ENCODE measurements around the gene PEX5L. TPM values are rescaled to one million over a fixed set of nuclear protein-coding genes. Genes with fewer than 3 reads are reported as not detected.

Gene PEX5L, protein sequence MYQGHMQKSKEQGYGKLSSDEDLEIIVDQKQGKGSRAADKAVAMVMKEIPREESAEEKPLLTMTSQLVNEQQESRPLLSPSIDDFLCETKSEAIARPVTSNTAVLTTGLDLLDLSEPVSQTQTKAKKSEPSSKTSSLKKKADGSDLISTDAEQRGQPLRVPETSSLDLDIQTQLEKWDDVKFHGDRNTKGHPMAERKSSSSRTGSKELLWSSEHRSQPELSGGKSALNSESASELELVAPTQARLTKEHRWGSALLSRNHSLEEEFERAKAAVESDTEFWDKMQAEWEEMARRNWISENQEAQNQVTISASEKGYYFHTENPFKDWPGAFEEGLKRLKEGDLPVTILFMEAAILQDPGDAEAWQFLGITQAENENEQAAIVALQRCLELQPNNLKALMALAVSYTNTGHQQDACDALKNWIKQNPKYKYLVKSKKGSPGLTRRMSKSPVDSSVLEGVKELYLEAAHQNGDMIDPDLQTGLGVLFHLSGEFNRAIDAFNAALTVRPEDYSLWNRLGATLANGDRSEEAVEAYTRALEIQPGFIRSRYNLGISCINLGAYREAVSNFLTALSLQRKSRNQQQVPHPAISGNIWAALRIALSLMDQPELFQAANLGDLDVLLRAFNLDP
- under 1 TPM; 0.12 to 0.78 (median 0.25) TPM for total RNA-seq
- long read RNA-seq, donor 1: 0 reads
- long read RNA-seq, donor 2: 0 reads

DNA sequence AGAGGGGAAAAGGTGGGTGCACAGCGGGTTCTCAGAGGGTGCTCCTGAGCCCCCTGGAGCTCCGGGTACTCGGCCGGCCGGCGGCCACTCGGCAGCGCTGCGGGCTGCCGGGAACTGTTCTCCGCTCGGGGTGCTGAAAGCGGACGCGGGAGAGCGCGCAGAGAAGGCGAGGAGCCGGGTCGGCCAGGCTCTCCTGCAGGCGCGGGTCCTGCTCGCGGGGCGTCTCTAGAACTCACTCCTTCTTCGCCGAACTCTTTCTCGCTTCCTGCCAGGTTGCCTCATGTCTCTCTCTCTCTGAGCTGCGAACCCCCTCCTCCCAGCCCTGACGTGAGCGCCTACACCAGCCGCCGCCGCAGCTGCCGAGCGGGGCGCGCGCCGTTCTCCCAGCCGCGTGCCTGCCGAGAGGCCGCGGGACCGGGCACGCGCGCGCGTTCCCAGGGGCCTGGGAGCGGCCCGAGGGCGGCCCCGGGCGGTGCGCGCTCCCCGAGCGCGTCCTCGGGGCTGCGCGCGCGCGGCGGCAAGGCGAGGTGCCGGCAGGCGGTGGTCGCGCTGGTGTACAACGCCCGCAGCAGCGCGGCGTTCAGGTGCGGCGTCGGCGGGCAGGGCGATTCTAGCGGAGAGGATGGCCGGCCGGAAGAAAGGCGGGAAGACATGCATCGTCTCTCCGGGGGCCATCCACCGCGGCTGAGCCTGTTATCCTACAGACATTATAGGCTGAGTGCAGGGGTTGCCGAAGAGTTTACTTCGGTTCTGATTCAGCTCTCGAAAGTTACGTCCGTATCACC is at the start of gene PEX5L:
Gene PEX5L, minus strand, starts transcription at position 267 of the 785 bp plus-strand sequence. CDS start 338 bp downstream, outside the sequence.
- Histone ChIP-seq H3K4me1 (ENCODE audit: low read depth) (peaks cover 4% of the 10 kb centered on the region), H3K9me3 (no peaks in the 10 kb centered on the region), H3K36me3 (ENCODE audit: low read depth) (no peaks in the 10 kb centered on the region), H3K4me3 (no peak within 1 kb of the TSS)
- intact Hi-C loops (cut with DNase I, micrococcal nuclease): no loop called here
- TF ChIP-seq, protein P1, sequence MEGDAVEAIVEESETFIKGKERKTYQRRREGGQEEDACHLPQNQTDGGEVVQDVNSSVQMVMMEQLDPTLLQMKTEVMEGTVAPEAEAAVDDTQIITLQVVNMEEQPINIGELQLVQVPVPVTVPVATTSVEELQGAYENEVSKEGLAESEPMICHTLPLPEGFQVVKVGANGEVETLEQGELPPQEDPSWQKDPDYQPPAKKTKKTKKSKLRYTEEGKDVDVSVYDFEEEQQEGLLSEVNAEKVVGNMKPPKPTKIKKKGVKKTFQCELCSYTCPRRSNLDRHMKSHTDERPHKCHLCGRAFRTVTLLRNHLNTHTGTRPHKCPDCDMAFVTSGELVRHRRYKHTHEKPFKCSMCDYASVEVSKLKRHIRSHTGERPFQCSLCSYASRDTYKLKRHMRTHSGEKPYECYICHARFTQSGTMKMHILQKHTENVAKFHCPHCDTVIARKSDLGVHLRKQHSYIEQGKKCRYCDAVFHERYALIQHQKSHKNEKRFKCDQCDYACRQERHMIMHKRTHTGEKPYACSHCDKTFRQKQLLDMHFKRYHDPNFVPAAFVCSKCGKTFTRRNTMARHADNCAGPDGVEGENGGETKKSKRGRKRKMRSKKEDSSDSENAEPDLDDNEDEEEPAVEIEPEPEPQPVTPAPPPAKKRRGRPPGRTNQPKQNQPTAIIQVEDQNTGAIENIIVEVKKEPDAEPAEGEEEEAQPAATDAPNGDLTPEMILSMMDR (IDR thresholded peaks at IDR 0.05): no peak
- peak in 2 of 3 donors; percentile 4 to 44 for DNase-seq
- ATAC-seq: no peak

DNA sequence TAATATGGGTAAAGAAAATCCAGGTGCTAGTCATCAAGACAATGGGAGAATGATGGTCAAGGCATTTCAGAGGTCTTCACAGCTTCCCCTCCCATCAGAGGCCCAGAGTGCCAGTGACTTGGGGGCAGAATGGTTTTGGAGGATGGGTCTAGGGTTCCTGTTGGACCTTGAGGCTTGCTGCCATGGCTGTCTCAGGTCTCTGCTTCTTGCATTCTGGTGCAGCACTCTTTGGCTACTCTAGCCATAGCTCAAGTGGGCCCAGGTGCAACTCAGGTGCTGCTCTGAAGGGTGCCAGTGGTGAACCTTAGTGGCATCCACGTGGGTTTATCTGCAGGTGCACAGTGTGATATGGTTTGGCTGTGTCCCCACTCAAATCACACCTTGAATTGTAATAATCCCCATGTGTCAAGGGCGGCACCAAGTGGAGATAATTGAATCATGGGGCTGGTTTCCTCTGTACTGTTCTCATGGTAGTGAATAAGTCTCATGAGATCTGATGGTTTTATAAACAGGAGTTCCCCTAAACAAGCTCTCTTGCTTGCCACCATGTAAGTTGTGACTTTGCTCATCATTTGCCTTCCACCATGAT is 48.5 kb upstream of the PEX5L start:
- TF ChIP-seq, protein P1 (IDR thresholded peaks at IDR 0.05): no peak
- no peaks in the 10 kb centered on the region for H3K36me3 ChIP-seq (ENCODE audit: low read depth)
- DNase-seq (no peak), ATAC-seq (no peak)
- no peak overlapping the region for H3K4me3 ChIP-seq
- intact Hi-C loops (cut with DNase I, micrococcal nuclease): no loop called here
- H3K9me3 ChIP-seq: no peaks in the 10 kb centered on the region
- no peaks in the 10 kb centered on the region for H3K4me1 ChIP-seq (ENCODE audit: low read depth)

DNA sequence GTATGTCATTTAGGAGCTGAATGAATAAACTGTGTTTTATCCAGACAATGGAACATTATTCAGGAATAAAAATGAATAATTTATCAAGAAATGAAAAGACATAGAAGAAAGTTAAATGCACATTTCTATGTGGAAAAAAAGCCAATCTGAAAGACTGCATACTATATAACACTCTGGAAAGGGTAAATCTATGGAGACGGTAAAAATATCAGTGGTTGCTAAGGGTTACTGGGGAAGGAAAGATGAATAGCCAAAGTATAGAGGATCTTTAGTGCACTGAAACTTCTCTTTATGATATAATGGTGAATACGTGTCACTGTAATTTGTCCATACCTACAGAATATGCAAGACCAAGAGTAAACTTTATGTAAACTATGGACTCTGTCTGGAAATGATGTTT is 46.0 kb upstream of the PEX5L start:
- TF ChIP-seq, protein P1 (IDR thresholded peaks at IDR 0.05): no peak
- no peaks in the 10 kb centered on the region for H3K9me3 ChIP-seq
- no peak overlapping the region for H3K4me3 ChIP-seq
- H3K4me1 ChIP-seq (ENCODE audit: low read depth): no peaks in the 10 kb centered on the region
- intact Hi-C loops (cut with DNase I, micrococcal nuclease): no loop called here
- no peak for ATAC-seq
- no peak for DNase-seq
- no peaks in the 10 kb centered on the region for H3K36me3 ChIP-seq (ENCODE audit: low read depth)

DNA sequence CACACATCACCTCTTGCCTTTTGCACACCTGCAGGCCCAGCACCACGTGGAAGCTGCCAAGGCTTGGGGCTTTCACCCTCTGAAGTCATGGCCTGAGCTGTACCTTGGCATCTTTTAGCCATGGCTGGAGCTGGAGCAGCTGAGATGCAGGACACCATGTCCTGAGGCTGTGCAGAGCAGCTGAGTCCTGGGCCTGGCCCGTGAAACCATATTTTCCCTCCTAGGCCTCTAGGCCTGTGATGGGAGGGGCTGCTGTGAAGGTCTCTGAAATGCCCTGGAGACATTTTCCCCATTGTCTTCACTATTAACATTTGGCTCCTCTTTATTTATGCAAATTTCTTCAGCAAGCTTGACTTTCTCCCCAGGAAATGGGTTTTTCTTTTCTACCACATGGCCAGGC is 41.9 kb upstream of the PEX5L start:
- no peaks in the 10 kb centered on the region for H3K4me1 ChIP-seq (ENCODE audit: low read depth)
- H3K36me3 ChIP-seq (ENCODE audit: low read depth): no peaks in the 10 kb centered on the region
- TF ChIP-seq, protein P1 (IDR thresholded peaks at IDR 0.05): no peak
- intact Hi-C loops (cut with DNase I, micrococcal nuclease): no loop called here
- ATAC-seq (no peak), DNase-seq (no peak)
- no peak overlapping the region for H3K4me3 ChIP-seq
- no peaks in the 10 kb centered on the region for H3K9me3 ChIP-seq

DNA sequence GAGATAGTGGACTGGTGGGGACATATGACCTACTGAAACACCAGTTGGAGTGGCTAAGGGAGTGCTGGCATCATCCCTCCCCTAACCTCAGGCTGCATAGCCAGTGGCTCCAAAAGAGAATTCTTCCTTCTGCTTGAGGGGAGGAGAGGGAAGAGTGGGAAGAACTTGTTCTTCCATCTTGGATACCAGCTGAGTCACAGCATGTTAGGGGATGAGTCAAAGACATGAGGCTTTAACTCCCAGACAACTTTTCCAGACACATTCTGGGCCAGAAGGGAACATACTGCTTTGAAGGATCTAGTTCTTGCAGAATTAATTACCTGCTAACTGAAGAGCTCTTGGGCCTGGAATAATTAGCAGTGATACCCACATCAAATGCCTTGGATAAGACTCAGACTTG is 36.8 kb upstream of the PEX5L start:
- H3K4me3 ChIP-seq: no peak overlapping the region

More for the DNA sequence above, 36.8 kb upstream of the PEX5L start:
- no peaks in the 10 kb centered on the region for H3K4me1 ChIP-seq (ENCODE audit: low read depth)
- H3K36me3 ChIP-seq (ENCODE audit: low read depth): no peaks in the 10 kb centered on the region
- TF ChIP-seq, protein P1 (IDR thresholded peaks at IDR 0.05): no peak
- DNase-seq (no peak), ATAC-seq (no peak)
- intact Hi-C loops (cut with DNase I, micrococcal nuclease): no loop called here
- no peaks in the 10 kb centered on the region for H3K9me3 ChIP-seq

All from mucosa of descending colon (tissue), 3 donors.